Ramos (cell line): ENCODE measurements around the gene SIGLEC5.

Experiments
- in situ Hi-C: fragments of 300-500 bp; cut with MboI; formaldehyde crosslinking; loops from one replicate; pipeline ENCODE4 v1.14.3; 2022; ENCODE audit warnings: low sequenced_read_pairs; ENCODE audit not compliant: unreplicated experiment

Gene SIGLEC5

GRCh38 chr19:51592521-51592920, 37.7 kb downstream of the SIGLEC5 start:
- in situ Hi-C loops: no loop called here

GRCh38 chr19:51590441-51590840, 39.8 kb downstream of the SIGLEC5 start:
- in situ Hi-C loops: no loop called here

- in situ Hi-C loops: no loop called here
Observed at GRCh38 chr19:51589511-51589910, 40.7 kb downstream of the SIGLEC5 start.

GRCh38 chr19:51587264-51588191, 42.7 kb downstream of the SIGLEC5 start:
- in situ Hi-C loops: no loop called here

GRCh38 chr19:51586799-51587198, 43.4 kb downstream of the SIGLEC5 start:
- in situ Hi-C loops: no loop called here

GRCh38 chr19:51586103-51586728, 44.0 kb downstream of the SIGLEC5 start:
- in situ Hi-C loops: no loop called here

- in situ Hi-C loops: no loop called here
Observed at GRCh38 chr19:51576850-51577249, 53.4 kb downstream of the SIGLEC5 start.

GRCh38 chr19:51573331-51573730, 56.9 kb downstream of the SIGLEC5 start:
- in situ Hi-C loops: no loop called here

- in situ Hi-C loops: no loop called here
Observed at GRCh38 chr19:51572908-51573307, 57.3 kb downstream of the SIGLEC5 start.

GRCh38 chr19:51572410-51572809, 57.8 kb downstream of the SIGLEC5 start:
- in situ Hi-C loops: no loop called here

- in situ Hi-C loops: no loop called here
Observed at GRCh38 chr19:51571599-51571998, 58.6 kb downstream of the SIGLEC5 start.

- in situ Hi-C loops: no loop called here
Observed at GRCh38 chr19:51570962-51571575, 59.1 kb downstream of the SIGLEC5 start, which contains the start of gene ZNF175. ZNF175 (plus strand) TSS chr19:51571283; CDS start chr19:51573330, 2,047 bp downstream.

GRCh38 chr19:51568456-51568855, 61.7 kb downstream of the SIGLEC5 start:
- in situ Hi-C loops: no loop called here

GRCh38 chr19:51567583-51567982, 62.6 kb downstream of the SIGLEC5 start:
- in situ Hi-C loops: no loop called here

- in situ Hi-C loops: no loop called here
Observed at GRCh38 chr19:51566489-51567100, 63.6 kb downstream of the SIGLEC5 start.

- in situ Hi-C loops: no loop called here
Observed at GRCh38 chr19:51565583-51565982, 64.6 kb downstream of the SIGLEC5 start.

GRCh38 chr19:51564791-51565190, 65.4 kb downstream of the SIGLEC5 start:
- in situ Hi-C loops: no loop called here
